GM21423 (cell line): ENCODE results near the gene PRELP.
"Not testable (repeated sequence)": the region's sequence is repeated elsewhere in the genome, so short reads cannot be mapped to it uniquely, and the experiment has no call there.

ENCODE experiments used
- ATAC-seq: cut with Tn5 transposase; IDR thresholded peaks from one replicate; pipeline ENCODE4 v1.9.1; 2021; ENCODE audit warnings: mild to moderate bottlenecking, moderate library complexity; ENCODE audit not compliant: unreplicated experiment

The PRELP gene

GRCh38 chr1:203453616-203454015 lies 22.0 kb upstream of the PRELP start:
- no peak for ATAC-seq

- ATAC-seq = no peak
These were observed 20.6 kb upstream of the PRELP start for GRCh38 chr1:203454986-203455471.

GRCh38 chr1:203455706-203456105 lies 19.9 kb upstream of the PRELP start:
- no peak for ATAC-seq

- ATAC-seq = no peak
These were observed 19.0 kb upstream of the PRELP start for GRCh38 chr1:203456577-203456976.

- no peak for ATAC-seq
These were observed 17.5 kb upstream of the PRELP start for GRCh38 chr1:203458078-203458477.

GRCh38 chr1:203459671-203460201 lies 15.9 kb upstream of the PRELP start:
- ATAC-seq = no peak

- ATAC-seq = no peak
These were observed 13.9 kb upstream of the PRELP start for GRCh38 chr1:203461717-203462116.

- no peak for ATAC-seq
These were observed 13.5 kb upstream of the PRELP start for GRCh38 chr1:203462143-203462542.

- ATAC-seq = no peak
These were observed 12.7 kb upstream of the PRELP start for GRCh38 chr1:203462878-203463277.

GRCh38 chr1:203463469-203464062 lies 12.0 kb upstream of the PRELP start:
- no peak for ATAC-seq

- ATAC-seq = no peak
These were observed 11.4 kb upstream of the PRELP start for GRCh38 chr1:203464226-203464625.

GRCh38 chr1:203464743-203465142 lies 10.9 kb upstream of the PRELP start:
- no peak for ATAC-seq

- ATAC-seq = no peak
These were observed 10.3 kb upstream of the PRELP start for GRCh38 chr1:203465146-203465798.

- ATAC-seq = no peak
These were observed 9.7 kb upstream of the PRELP start for GRCh38 chr1:203465948-203466347.

- not testable (repeated sequence) for ATAC-seq
These were observed 8.6 kb upstream of the PRELP start for GRCh38 chr1:203466906-203467549.

GRCh38 chr1:203467550-203467921 lies 8.1 kb upstream of the PRELP start:
- ATAC-seq = no peak

GRCh38 chr1:203468326-203468725 lies 7.3 kb upstream of the PRELP start:
- ATAC-seq = no peak

GRCh38 chr1:203470240-203470639 lies 5.4 kb upstream of the PRELP start:
- ATAC-seq = no peak

GRCh38 chr1:203471841-203472240 lies 3.8 kb upstream of the PRELP start:
- ATAC-seq = no peak

- no peak for ATAC-seq
These were observed 2.3 kb upstream of the PRELP start for GRCh38 chr1:203473281-203473680.

- no peak for ATAC-seq
These were observed 1.8 kb upstream of the PRELP start for GRCh38 chr1:203473781-203474305.
